NT2/D1 (cell line): ENCODE results near the gene HABP4.

Experiments
- DNase-seq: peaks from one replicate; pipeline ENCODE4 v3.0.0-alpha.2; 2011; ENCODE audit warnings: low read depth, low spot score
- H3K27me3 ChIP-seq: 2 replicates; pipeline ENCODE4 v1.6.0; 2011; ENCODE audit warnings: mild to moderate bottlenecking; ENCODE audit not compliant: insufficient read length, insufficient read depth
- H3K36me3 ChIP-seq: 2 replicates; pipeline ENCODE4 v1.6.1; 2011; ENCODE audit warnings: mild to moderate bottlenecking, low read length, mixed read lengths; ENCODE audit not compliant: insufficient read depth, insufficient read length
- H3K4me1 ChIP-seq: 2 replicates; pipeline ENCODE4 v1.5.1; 2011; ENCODE audit not compliant: insufficient read depth, insufficient read length
- H3K4me3 ChIP-seq: 2 replicates; pipeline ENCODE4 v1.5.1; 2011; ENCODE audit warnings: low read depth; ENCODE audit not compliant: insufficient read length
- H3K9ac ChIP-seq: 2 replicates; pipeline ENCODE4 v1.6.0; 2011; ENCODE audit warnings: low read depth; ENCODE audit not compliant: insufficient read length
- H3K9me3 ChIP-seq: 2 replicates; pipeline ENCODE4 v1.5.1; 2011; ENCODE audit warnings: mild to moderate bottlenecking, low read length; ENCODE audit not compliant: insufficient read depth
- SUZ12 ChIP-seq: IDR thresholded peaks from 2 replicates; pipeline ENCODE4 v1.6.1; 2011; ENCODE audit not compliant: insufficient read length, insufficient read depth; ENCODE audit errors: extremely low read depth
- YY1 ChIP-seq: IDR thresholded peaks from 2 replicates; pipeline ENCODE4 v1.6.1; 2011; ENCODE audit not compliant: insufficient read length, insufficient read depth
- ZNF274 ChIP-seq: IDR thresholded peaks from 2 replicates; pipeline ENCODE4 v1.6.1; 2011; ENCODE audit warnings: mild to moderate bottlenecking, low read depth, low read length

HABP4 gene

DNA sequence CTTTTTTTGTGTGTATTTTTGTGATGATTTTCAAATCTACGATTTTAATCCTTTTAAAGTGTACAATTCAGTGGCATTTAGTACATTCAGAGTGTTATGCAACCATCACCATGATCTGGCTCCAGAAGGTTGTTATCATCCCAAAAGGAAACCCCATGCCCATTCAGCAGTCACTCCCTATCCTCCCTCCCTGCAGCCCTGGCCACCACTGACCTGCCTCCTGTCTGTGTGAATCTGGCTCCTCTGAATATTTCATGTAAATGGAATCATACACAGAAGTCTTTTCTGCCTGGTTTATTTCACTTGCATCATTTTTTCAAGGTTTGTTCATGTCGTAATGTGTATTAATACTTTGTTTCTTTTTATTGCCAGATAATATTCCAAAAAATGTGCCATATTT, 32.5 kb downstream of the HABP4 start:
- no peak overlapping the region for H3K9ac ChIP-seq
- peaks cover 30% of the 10 kb centered on the region for H3K36me3 ChIP-seq
- no peak overlapping the region for H3K4me3 ChIP-seq
- no peak for DNase-seq
- TF ChIP-seq ZNF274 = no peak
- no peak for TF ChIP-seq YY1
- TF ChIP-seq SUZ12 = no peak
- H3K27me3 ChIP-seq = no peaks in the 10 kb centered on the region
- H3K4me1 ChIP-seq = no peaks in the 10 kb centered on the region
- H3K9me3 ChIP-seq = no peaks in the 10 kb centered on the region

DNA sequence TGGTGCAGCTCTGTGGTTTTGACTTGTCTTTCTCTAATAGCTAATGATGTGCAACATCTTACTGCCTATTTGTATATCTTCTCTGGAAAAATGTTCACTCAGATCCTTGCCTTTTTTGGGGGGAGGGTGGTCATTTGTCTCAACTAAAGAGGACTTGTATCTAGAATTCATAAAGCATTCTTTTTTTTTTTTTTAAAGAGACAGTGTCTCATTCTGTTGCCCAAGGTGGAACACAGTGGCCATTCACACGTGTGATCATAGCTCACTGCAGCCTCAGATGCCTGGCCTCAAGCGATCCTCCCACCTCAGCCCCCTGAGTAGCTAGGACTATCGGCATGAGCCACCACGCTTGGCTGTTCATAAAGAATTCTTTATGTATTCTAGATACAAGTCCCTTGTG, 33.2 kb downstream of the HABP4 start:
- Histone ChIP-seq H3K9ac (no peak overlapping the region), H3K4me3 (no peak overlapping the region), H3K4me1 (no peaks in the 10 kb centered on the region), H3K9me3 (no peaks in the 10 kb centered on the region), H3K36me3 (peaks cover 37% of the 10 kb centered on the region), H3K27me3 (no peaks in the 10 kb centered on the region)
- TF ChIP-seq ZNF274 (no peak), YY1 (no peak), SUZ12 (no peak)
- no peak for DNase-seq

DNA sequence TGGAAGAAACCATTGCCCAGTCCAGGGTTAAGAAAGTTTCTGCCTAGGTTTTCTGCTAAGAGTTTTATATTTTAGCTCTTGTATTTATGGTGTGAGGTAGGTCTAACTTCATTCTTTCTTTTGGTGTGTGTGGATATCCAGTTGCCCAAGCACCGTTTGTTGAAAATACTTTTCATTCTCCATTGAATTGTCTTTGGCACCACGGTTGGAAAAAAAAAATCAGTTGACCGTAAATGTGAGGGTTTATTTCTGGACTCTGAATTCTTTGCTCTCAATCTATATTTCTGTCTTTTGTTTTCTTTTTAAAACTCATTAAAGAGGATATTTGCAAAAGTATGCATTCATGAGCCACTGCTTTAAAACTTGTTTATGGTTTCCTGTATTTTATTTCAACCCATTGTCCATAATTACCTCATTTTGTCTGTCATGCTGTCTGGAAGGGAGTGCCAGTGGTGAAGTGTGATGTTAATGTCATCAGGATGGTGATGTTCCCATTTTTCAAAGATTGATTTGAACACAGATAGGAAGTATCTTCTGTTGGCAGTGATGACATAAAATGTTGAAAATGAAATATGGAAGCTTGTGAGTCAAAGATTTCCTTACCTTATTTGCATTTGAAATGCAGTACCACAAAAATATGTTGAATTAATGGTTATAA, 33.9 kb downstream of the HABP4 start:
- H3K4me1 ChIP-seq = no peaks in the 10 kb centered on the region
- peaks cover 44% of the 10 kb centered on the region for H3K36me3 ChIP-seq
- DNase-seq = no peak
- H3K9ac ChIP-seq = no peak overlapping the region
- no peaks in the 10 kb centered on the region for H3K27me3 ChIP-seq
- H3K9me3 ChIP-seq = no peaks in the 10 kb centered on the region
- no peak overlapping the region for H3K4me3 ChIP-seq
- TF ChIP-seq ZNF274 (no peak), SUZ12 (no peak), YY1 (no peak)

DNA sequence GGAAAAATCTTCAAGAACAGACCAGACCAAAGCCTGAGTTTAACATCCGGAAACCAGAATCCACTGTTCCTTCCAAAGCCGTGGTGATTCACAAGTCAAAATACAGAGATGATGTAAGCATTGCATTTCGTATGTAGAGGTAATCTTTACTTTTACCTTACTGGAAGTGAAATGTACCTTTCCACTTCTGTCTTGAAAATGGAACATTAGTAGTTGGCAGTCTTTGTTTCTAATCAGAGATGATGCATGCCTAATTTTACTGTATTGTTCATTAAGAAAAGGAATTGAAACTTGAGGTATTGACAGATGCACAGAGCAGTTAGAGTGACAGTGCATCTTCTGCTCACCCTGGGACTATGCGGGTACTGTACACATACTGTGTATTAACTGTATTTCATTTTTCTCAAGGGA, 34.6 kb downstream of the HABP4 start:
- H3K4me1 ChIP-seq = no peaks in the 10 kb centered on the region
- TF ChIP-seq SUZ12 = no peak
- no peak for TF ChIP-seq YY1
- no peak for TF ChIP-seq ZNF274
- H3K4me3 ChIP-seq = no peak overlapping the region
- peaks cover 51% of the 10 kb centered on the region for H3K36me3 ChIP-seq
- DNase-seq = no peak
- H3K9ac ChIP-seq = no peak overlapping the region
- no peaks in the 10 kb centered on the region for H3K9me3 ChIP-seq
- no peaks in the 10 kb centered on the region for H3K27me3 ChIP-seq

DNA sequence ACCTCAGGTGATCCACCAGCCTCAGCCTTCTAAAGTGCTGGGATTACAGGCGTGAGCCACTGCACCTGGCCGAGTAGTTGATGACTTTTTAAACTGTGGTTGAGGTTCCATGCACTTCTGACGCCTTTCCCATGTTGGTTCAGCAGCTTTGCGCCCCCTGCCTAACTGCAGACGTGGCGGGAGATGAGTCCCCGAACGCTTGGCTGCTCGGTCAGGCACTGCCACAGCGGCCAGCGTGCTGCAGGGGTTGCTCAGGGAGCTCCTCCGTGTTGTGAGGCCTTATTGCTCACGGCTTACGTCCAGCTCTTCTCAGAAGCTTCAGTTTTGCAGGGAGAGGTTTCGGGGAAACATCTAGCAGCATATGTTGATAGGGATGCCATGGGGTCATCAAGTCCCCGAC, 35.3 kb downstream of the HABP4 start:
- TF ChIP-seq YY1 = no peak
- no peak for TF ChIP-seq ZNF274
- TF ChIP-seq SUZ12 = no peak

DNA sequence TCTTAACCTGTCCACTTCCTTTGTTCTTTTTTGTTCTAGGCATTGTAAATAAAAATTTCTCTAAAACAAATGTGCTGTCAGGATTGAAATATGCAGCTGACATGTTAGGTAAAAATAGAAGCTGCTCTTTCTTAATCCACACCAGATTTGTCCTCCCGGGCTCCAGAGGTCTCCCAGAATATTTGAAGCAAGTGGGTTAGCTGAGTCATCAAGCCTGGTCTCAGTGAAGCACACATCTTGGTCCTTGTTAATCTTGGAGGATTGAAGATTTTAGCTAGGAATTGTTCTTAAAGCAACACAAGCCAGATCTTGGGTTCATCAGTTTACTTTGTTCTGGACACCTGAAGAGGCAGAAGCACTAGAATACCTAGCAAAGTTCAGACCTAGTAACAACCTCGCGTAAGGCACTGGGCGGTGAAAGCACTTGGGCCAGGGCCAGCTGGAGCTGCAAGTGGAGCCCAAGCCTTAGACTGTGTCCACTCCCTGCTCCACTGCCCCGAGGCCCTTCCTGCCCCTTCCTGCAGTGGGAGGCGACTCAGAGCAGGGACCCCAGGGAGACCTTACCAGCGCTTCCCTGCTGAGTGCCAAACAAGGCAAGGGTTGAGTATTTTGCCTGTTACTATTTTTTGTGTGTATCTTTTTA, 36.5 kb downstream of the HABP4 start:
- no peak for DNase-seq
- no peak for TF ChIP-seq ZNF274
- no peak for TF ChIP-seq YY1
- H3K4me3 ChIP-seq = no peak overlapping the region
- H3K9me3 ChIP-seq = no peaks in the 10 kb centered on the region
- no peak overlapping the region for H3K9ac ChIP-seq
- H3K27me3 ChIP-seq = no peaks in the 10 kb centered on the region
- peaks cover 67% of the 10 kb centered on the region for H3K36me3 ChIP-seq
- H3K4me1 ChIP-seq = no peaks in the 10 kb centered on the region

More for the DNA sequence above, 35.3 kb downstream of the HABP4 start:
- Histone ChIP-seq H3K9ac (no peak overlapping the region), H3K27me3 (no peaks in the 10 kb centered on the region), H3K4me3 (no peak overlapping the region), H3K9me3 (no peaks in the 10 kb centered on the region), H3K4me1 (no peaks in the 10 kb centered on the region), H3K36me3 (peaks cover 55% of the 10 kb centered on the region)
- DNase-seq = no peak

DNA sequence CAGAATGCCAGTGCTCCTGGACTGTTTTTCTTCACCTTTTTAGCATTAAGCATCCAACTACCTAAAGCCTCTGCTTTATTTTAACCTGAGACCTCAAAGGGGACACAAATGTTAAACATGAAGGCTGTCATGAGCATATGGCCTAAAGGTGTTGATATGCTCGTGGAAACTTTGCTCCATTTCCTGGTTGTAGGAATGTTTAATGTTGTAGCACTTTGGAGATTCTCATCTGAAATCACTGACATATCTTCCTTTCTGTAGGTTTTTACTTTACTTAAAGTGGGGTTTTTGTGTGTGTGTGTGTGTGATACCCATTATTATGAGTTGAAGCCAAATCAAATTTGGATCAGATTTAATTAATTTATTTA, 37.0 kb downstream of the HABP4 start:
- H3K4me1 ChIP-seq = no peaks in the 10 kb centered on the region
- no peak overlapping the region for H3K9ac ChIP-seq
- no peaks in the 10 kb centered on the region for H3K27me3 ChIP-seq
- peaks cover 72% of the 10 kb centered on the region for H3K36me3 ChIP-seq
- no peak for DNase-seq
- H3K9me3 ChIP-seq = no peaks in the 10 kb centered on the region
- TF ChIP-seq ZNF274 = no peak
- H3K4me3 ChIP-seq = no peak overlapping the region

DNA sequence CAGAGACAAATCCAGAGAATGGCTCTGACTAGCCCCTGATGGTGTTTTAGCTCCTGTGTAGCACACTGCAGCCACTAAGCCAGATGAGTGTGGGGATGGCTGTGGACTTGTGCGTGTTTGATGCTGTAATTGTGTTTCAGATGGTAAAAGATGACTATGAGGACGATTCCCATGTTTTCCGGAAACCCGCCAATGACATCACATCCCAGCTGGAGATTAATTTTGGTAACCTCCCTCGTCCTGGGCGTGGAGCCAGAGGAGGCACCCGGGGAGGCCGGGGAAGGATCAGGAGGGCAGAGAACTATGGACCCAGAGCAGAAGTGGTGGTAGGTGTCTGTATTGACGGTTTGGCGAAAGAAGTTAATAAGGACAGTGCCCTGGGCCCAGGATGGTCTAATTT, 38.0 kb downstream of the HABP4 start:
- H3K9me3 ChIP-seq = no peaks in the 10 kb centered on the region
- H3K36me3 ChIP-seq = peaks cover 79% of the 10 kb centered on the region
- no peak overlapping the region for H3K4me3 ChIP-seq
- no peak for DNase-seq
- no peaks in the 10 kb centered on the region for H3K4me1 ChIP-seq
- no peaks in the 10 kb centered on the region for H3K27me3 ChIP-seq
- TF ChIP-seq ZNF274 (no peak), SUZ12 (no peak), YY1 (no peak)
- H3K9ac ChIP-seq = no peak overlapping the region
